Upper lobe of right lung (tissue), 1 donor: ENCODE measurements around the gene BCL2L14. TPM values are rescaled to one million over a fixed set of nuclear protein-coding genes. Genes with fewer than 3 reads are reported as not detected.
"Not testable (repeated sequence)": the region's sequence is repeated elsewhere in the genome, so short reads cannot be mapped to it uniquely, and the experiment has no call there.

Source experiments
- ATAC-seq: fragments of 200-7000 bp; cut with Tn5 transposase; one replicate; pipeline ENCODE4 v1.9.1; 2020; ENCODE audit warnings: mild to moderate bottlenecking, moderate library complexity
- DNase-seq: peaks from one replicate; pipeline ENCODE4 v3.0.0-alpha.2; 2020
- H3K27ac ChIP-seq: fragments of 200-600 bp; one replicate; pipeline ENCODE4 v1.8.0; 2022
- H3K27me3 ChIP-seq: fragments of 200-600 bp; one replicate; pipeline ENCODE4 v1.8.0; 2022; ENCODE audit warnings: mild to moderate bottlenecking
- H3K36me3 ChIP-seq: fragments of 200-600 bp; one replicate; pipeline ENCODE4 v1.8.0; 2022
- H3K4me1 ChIP-seq: fragments of 200-600 bp; one replicate; pipeline ENCODE4 v1.8.0; 2022
- H3K4me3 ChIP-seq: fragments of 200-600 bp; one replicate; pipeline ENCODE4 v1.8.0; 2022; ENCODE audit warnings: mild to moderate bottlenecking
- H3K9me3 ChIP-seq: fragments of 200-600 bp; one replicate; pipeline ENCODE4 v1.8.0; 2022
- CTCF ChIP-seq: fragments of 200-600 bp; IDR thresholded peaks from one replicate; pipeline ENCODE4 v1.8.0; 2022; ENCODE audit warnings: antibody characterized with exemption
- intact Hi-C: fragments of 100-400 bp; cut with DNase I; formaldehyde crosslinking; loops from one replicate; pipeline ENCODE4 v1.11.0; 2022
- total RNA-seq: library from RNA; stranded (reverse); fragmentation: NEBNext Ultra II Directional; extraction: Animal tissue kit (Norgen Biotek cat#: 25700); gene quantifications from one replicate; pipeline ENCODE4 v1.2.1, GENCODE V29; 2021
- donor health status: DM: no; HTN: yes; CAD: no; lungs with severe emphysema.

The BCL2L14 gene
- total RNA-seq, 1 donor from 2014 or later = 1.4 TPM

- H3K27ac ChIP-seq = no peak overlapping the region
- intact Hi-C loops = no loop called here
- no peak overlapping the region for H3K4me3 ChIP-seq
Observed at GRCh38 chr12:12097891-12098690, 27.4 kb downstream of the BCL2L14 start.

GRCh38 chr12:12098691-12099015 is 27.9 kb downstream of the BCL2L14 start:
- Histone ChIP-seq H3K27me3 (no peaks in the 10 kb centered on the region), H3K9me3 (no peaks in the 10 kb centered on the region), H3K4me3 (no peak overlapping the region), H3K36me3 (no peaks in the 10 kb centered on the region), H3K27ac (no peak overlapping the region), H3K4me1 (peaks cover 6% of the 10 kb centered on the region)
- no peak for ATAC-seq
- no peak for DNase-seq
- intact Hi-C loops = no loop called here
- no peak for TF ChIP-seq CTCF

More at GRCh38 chr12:12097891-12098690, 27.4 kb downstream of the BCL2L14 start:
- TF ChIP-seq CTCF = no peak
- DNase-seq (no peak), ATAC-seq (no peak)
- Histone ChIP-seq H3K9me3 (no peaks in the 10 kb centered on the region), H3K36me3 (no peaks in the 10 kb centered on the region), H3K27me3 (no peaks in the 10 kb centered on the region), H3K4me1 (peaks cover 6% of the 10 kb centered on the region)

GRCh38 chr12:12099102-12099501 is 28.4 kb downstream of the BCL2L14 start:
- Histone ChIP-seq H3K4me1 (peaks cover 6% of the 10 kb centered on the region), H3K4me3 (no peak overlapping the region), H3K27me3 (no peaks in the 10 kb centered on the region), H3K36me3 (no peaks in the 10 kb centered on the region), H3K27ac (no peak overlapping the region), H3K9me3 (no peaks in the 10 kb centered on the region)
- intact Hi-C loops = no loop called here
- TF ChIP-seq CTCF = no peak
- DNase-seq (no peak), ATAC-seq (peak; percentile 25)

- intact Hi-C loops = no loop called here
- H3K4me3 ChIP-seq = no peak overlapping the region
Observed at GRCh38 chr12:12107678-12108077, 36.9 kb downstream of the BCL2L14 start.

GRCh38 chr12:12108441-12109058 is 37.8 kb downstream of the BCL2L14 start:
- TF ChIP-seq CTCF = no peak
- intact Hi-C loops = no loop called here

More at GRCh38 chr12:12107678-12108077, 36.9 kb downstream of the BCL2L14 start:
- no peak for TF ChIP-seq CTCF
- DNase-seq (no peak), ATAC-seq (no peak)
- H3K27ac ChIP-seq = no peak overlapping the region
- H3K27me3 ChIP-seq = no peaks in the 10 kb centered on the region
- no peaks in the 10 kb centered on the region for H3K9me3 ChIP-seq
- no peaks in the 10 kb centered on the region for H3K4me1 ChIP-seq
- H3K36me3 ChIP-seq = no peaks in the 10 kb centered on the region

GRCh38 chr12:12110923-12111555 is 40.3 kb downstream of the BCL2L14 start:
- intact Hi-C loops, ATAC-seq, H3K4me1 ChIP-seq, H3K27me3 ChIP-seq, H3K9me3 ChIP-seq, H3K36me3 ChIP-seq, H3K27ac ChIP-seq, H3K4me3 ChIP-seq, DNase-seq: not testable (repeated sequence)

More at GRCh38 chr12:12108441-12109058, 37.8 kb downstream of the BCL2L14 start:
- Histone ChIP-seq H3K9me3 (no peaks in the 10 kb centered on the region), H3K4me1 (no peaks in the 10 kb centered on the region), H3K27me3 (no peaks in the 10 kb centered on the region), H3K27ac (no peak overlapping the region), H3K4me3 (no peak overlapping the region), H3K36me3 (no peaks in the 10 kb centered on the region)
- ATAC-seq (no peak), DNase-seq (no peak)
